ENCODE measurements around the gene CRYL1.

The CRYL1 gene, protein sequence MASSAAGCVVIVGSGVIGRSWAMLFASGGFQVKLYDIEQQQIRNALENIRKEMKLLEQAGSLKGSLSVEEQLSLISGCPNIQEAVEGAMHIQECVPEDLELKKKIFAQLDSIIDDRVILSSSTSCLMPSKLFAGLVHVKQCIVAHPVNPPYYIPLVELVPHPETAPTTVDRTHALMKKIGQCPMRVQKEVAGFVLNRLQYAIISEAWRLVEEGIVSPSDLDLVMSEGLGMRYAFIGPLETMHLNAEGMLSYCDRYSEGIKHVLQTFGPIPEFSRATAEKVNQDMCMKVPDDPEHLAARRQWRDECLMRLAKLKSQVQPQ

GRCh38 chr13:20525601-20526544, at the start of gene CRYL1:
CRYL1 (minus strand) TSS chr13:20525857; CDS start chr13:20525794, 63 bp downstream.
- Histone ChIP-seq H3K4me3 (ENCODE audit: severe bottlenecking) (peak within 1 kb of the TSS; percentile 87), H3K27me3 (ENCODE audit: insufficient read depth, poor library complexity, severe bottlenecking) (no peaks in the 10 kb centered on the region), H3K36me3 (ENCODE audit: low read depth) (no peaks in the 10 kb centered on the region), H3K27ac (ENCODE audit: poor library complexity, severe bottlenecking) (peak within 1 kb of the TSS; percentile 48), H3K9me3 (ENCODE audit: severe bottlenecking) (no peaks in the 10 kb centered on the region), H3K4me1 (ENCODE audit: insufficient read depth, poor library complexity, severe bottlenecking) (no peaks in the 10 kb centered on the region)
- TF ChIP-seq, protein P1, sequence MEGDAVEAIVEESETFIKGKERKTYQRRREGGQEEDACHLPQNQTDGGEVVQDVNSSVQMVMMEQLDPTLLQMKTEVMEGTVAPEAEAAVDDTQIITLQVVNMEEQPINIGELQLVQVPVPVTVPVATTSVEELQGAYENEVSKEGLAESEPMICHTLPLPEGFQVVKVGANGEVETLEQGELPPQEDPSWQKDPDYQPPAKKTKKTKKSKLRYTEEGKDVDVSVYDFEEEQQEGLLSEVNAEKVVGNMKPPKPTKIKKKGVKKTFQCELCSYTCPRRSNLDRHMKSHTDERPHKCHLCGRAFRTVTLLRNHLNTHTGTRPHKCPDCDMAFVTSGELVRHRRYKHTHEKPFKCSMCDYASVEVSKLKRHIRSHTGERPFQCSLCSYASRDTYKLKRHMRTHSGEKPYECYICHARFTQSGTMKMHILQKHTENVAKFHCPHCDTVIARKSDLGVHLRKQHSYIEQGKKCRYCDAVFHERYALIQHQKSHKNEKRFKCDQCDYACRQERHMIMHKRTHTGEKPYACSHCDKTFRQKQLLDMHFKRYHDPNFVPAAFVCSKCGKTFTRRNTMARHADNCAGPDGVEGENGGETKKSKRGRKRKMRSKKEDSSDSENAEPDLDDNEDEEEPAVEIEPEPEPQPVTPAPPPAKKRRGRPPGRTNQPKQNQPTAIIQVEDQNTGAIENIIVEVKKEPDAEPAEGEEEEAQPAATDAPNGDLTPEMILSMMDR (IDR thresholded peaks at IDR 0.05; ENCODE audit: poor library complexity, severe bottlenecking) = no peak
- DNase-seq (ENCODE audit: low spot score) = no peak
- ATAC-seq (ENCODE audit: low read depth) = peak; percentile 85

DNA sequence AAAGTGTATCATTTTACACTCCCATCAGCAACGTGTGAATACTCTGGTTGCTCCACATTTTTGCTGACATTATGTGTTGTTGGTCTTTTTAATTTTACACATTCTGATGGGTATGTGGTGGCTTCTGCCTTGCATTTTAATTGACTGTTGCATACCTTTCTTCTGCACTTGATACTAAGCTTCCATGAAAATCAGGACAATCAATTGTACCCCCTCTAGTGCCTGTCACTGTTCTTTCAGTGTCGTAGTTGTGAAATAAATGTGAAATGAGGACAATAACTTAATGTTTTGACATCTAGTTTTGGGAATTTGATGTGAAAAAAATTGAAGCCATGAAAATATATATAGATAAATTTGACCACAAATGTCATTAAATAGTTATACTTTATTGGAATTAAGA, 48.0 kb upstream of the CRYL1 start:
- TF ChIP-seq, protein P1 (IDR thresholded peaks at IDR 0.05; ENCODE audit: poor library complexity, severe bottlenecking) = no peak
- Histone ChIP-seq H3K36me3 (ENCODE audit: low read depth) (peaks cover 6% of the 10 kb centered on the region), H3K27me3 (ENCODE audit: insufficient read depth, poor library complexity, severe bottlenecking) (no peaks in the 10 kb centered on the region), H3K4me1 (ENCODE audit: insufficient read depth, poor library complexity, severe bottlenecking) (no peaks in the 10 kb centered on the region), H3K9me3 (ENCODE audit: severe bottlenecking) (no peaks in the 10 kb centered on the region), H3K27ac (ENCODE audit: poor library complexity, severe bottlenecking) (no peak overlapping the region), H3K4me3 (ENCODE audit: severe bottlenecking) (no peak overlapping the region)
- no peak for DNase-seq (ENCODE audit: low spot score)
- no peak for ATAC-seq (ENCODE audit: low read depth)

DNA sequence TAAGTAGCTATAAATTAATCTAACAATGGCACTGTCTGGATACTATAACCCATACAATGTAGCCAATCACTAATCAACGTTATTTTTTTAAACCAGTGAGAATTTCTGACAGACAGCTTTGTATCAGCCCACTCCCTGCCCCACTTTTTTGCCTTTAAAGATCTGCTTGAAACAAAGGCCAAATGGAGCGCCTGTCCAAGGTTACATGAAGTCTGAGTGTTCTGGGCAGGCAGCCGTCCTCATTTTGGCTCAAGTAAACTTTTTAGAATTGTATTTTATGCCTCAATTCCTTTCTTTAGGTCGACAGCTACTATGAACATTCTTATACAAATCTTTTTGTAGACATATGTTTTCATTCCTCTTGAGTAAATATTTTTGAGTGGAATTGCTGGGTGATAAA, 47.5 kb upstream of the CRYL1 start:
- Histone ChIP-seq H3K27ac (ENCODE audit: poor library complexity, severe bottlenecking) (no peak overlapping the region), H3K9me3 (ENCODE audit: severe bottlenecking) (no peaks in the 10 kb centered on the region), H3K27me3 (ENCODE audit: insufficient read depth, poor library complexity, severe bottlenecking) (no peaks in the 10 kb centered on the region), H3K4me3 (ENCODE audit: severe bottlenecking) (no peak overlapping the region), H3K4me1 (ENCODE audit: insufficient read depth, poor library complexity, severe bottlenecking) (no peaks in the 10 kb centered on the region), H3K36me3 (ENCODE audit: low read depth) (peaks cover 4% of the 10 kb centered on the region)
- DNase-seq (ENCODE audit: low spot score) (no peak), ATAC-seq (ENCODE audit: low read depth) (no peak)
- TF ChIP-seq, protein P1 (IDR thresholded peaks at IDR 0.05; ENCODE audit: poor library complexity, severe bottlenecking) = no peak

GRCh38 chr13:20571676-20572075, 46.0 kb upstream of the CRYL1 start:
- Histone ChIP-seq H3K27me3 (ENCODE audit: insufficient read depth, poor library complexity, severe bottlenecking) (no peaks in the 10 kb centered on the region), H3K36me3 (ENCODE audit: low read depth) (peaks cover 4% of the 10 kb centered on the region; the same call in 1 of the 2 replicates), H3K9me3 (ENCODE audit: severe bottlenecking) (no peaks in the 10 kb centered on the region), H3K4me3 (ENCODE audit: severe bottlenecking) (no peak overlapping the region), H3K27ac (ENCODE audit: poor library complexity, severe bottlenecking) (no peak overlapping the region), H3K4me1 (ENCODE audit: insufficient read depth, poor library complexity, severe bottlenecking) (no peaks in the 10 kb centered on the region)
- ATAC-seq (ENCODE audit: low read depth) (no peak), DNase-seq (ENCODE audit: low spot score) (no peak)
- TF ChIP-seq, protein P1 (IDR thresholded peaks at IDR 0.05; ENCODE audit: poor library complexity, severe bottlenecking) = no peak

Measured in RWPE2 (cell line).